OCI-LY7 (cell line): Measurements from ENCODE around the gene INPP5B.

Experiments
- EZH2phosphoT487 ChIP-seq: fragments of 200-600 bp; sonication (generic); IDR thresholded peaks from 2 replicates; pipeline ENCODE4 v1.6.1; 2018; ENCODE audit warnings: low read depth, borderline replicate concordance, mild to moderate bottlenecking, mixed run types, antibody characterized with exemption, low read length, moderate library complexity, mixed read lengths
- TF ChIP-seq, protein P1 (sequence below): fragments of 200-600 bp; sonication (generic); conservative IDR thresholded peaks from 2 replicates; pipeline ENCODE4 v1.5.1; 2014; ENCODE audit warnings: mild to moderate bottlenecking, antibody characterized with exemption, low read length, moderate library complexity, mixed read lengths

- TF ChIP-seq, protein P1, sequence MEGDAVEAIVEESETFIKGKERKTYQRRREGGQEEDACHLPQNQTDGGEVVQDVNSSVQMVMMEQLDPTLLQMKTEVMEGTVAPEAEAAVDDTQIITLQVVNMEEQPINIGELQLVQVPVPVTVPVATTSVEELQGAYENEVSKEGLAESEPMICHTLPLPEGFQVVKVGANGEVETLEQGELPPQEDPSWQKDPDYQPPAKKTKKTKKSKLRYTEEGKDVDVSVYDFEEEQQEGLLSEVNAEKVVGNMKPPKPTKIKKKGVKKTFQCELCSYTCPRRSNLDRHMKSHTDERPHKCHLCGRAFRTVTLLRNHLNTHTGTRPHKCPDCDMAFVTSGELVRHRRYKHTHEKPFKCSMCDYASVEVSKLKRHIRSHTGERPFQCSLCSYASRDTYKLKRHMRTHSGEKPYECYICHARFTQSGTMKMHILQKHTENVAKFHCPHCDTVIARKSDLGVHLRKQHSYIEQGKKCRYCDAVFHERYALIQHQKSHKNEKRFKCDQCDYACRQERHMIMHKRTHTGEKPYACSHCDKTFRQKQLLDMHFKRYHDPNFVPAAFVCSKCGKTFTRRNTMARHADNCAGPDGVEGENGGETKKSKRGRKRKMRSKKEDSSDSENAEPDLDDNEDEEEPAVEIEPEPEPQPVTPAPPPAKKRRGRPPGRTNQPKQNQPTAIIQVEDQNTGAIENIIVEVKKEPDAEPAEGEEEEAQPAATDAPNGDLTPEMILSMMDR, result no peak
- no peak for TF ChIP-seq EZH2phosphoT487
Observed at GRCh38 chr1:37948166-37948565, 1.3 kb upstream of the INPP5B start.
